Subcutaneous abdominal adipose tissue (tissue), 5 donors: ENCODE data around the gene ZC3H7B.
"Not testable (repeated sequence)": the region's sequence is repeated elsewhere in the genome, so short reads cannot be mapped to it uniquely, and the experiment has no call there.

Source experiments
- H3K27ac ChIP-seq: one replicate; pipeline ENCODE4 v1.7.0; 2013; ENCODE audit warnings: low read depth, mild to moderate bottlenecking, inconsistent platforms, low read length, moderate library complexity
- H3K27me3 ChIP-seq, 5 donors: one replicate each; pipeline ENCODE4 v1.7.0; 2013; ENCODE audit warnings: low read length in 5 of 5, inconsistent platforms in 1 of 5; ENCODE audit not compliant: control insufficient read depth in 5 of 5, insufficient read depth in 4 of 5
- H3K36me3 ChIP-seq, 5 donors: one replicate each; pipeline ENCODE4 v1.7.0; 2013; ENCODE audit warnings: low read length in 5 of 5; ENCODE audit not compliant: control insufficient read depth in 5 of 5, insufficient read depth in 5 of 5
- H3K4me1 ChIP-seq, 5 donors: one replicate each; pipeline ENCODE4 v1.7.0; 2013; ENCODE audit warnings: low read length in 5 of 5, mild to moderate bottlenecking in 3 of 5, moderate library complexity in 1 of 5; ENCODE audit not compliant: control insufficient read depth in 5 of 5, insufficient read depth in 5 of 5
- H3K4me3 ChIP-seq, 5 donors: one replicate each; pipeline ENCODE4 v1.7.0; 2013; ENCODE audit warnings: low read length in 5 of 5, low read depth in 1 of 5
- H3K9ac ChIP-seq, 5 donors: one replicate each; pipeline ENCODE4 v1.7.0; 2013; ENCODE audit warnings: low read length in 5 of 5, mild to moderate bottlenecking in 4 of 5, moderate library complexity in 3 of 5
- H3K9me3 ChIP-seq, 5 donors: one replicate each; pipeline ENCODE4 v1.7.0; 2013; ENCODE audit warnings: low read length in 5 of 5; ENCODE audit not compliant: control insufficient read depth in 5 of 5
- donor health status: healthy.
- donor health status: healthy.
- donor health status: healthy.
- donor health status: healthy.
- donor health status: healthy.

Gene ZC3H7B

DNA sequence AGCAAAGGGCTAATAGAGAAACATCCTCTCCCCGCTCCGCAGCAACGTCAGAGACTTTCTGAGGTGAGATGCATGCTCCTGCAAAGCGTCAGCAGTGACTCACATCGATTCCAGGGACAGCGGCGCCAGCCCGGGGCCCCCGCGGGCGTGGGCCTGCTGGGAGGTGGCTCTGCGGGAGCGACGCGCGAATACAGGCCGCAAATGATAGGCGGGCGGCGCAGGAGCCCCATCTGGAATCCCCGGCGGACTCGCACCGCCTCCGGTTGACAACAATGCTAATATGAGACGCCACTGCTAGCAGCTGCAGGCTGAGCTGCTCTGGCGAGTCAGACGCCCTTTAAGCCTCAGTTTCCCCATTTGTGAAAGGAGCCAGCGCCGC, 15.9 kb upstream of the ZC3H7B start:
- H3K36me3 ChIP-seq: peaks cover 3 to 11% (median 7%) of the 10 kb centered on the region in 5 donors
- H3K27ac ChIP-seq: peak overlapping the region; percentile 94
- H3K9ac ChIP-seq: peak overlapping the region; percentile 77 to 94 (median 86)
- peaks cover 3 to 28% (median 25%) of the 10 kb centered on the region in 5 donors for H3K4me1 ChIP-seq
- H3K27me3 ChIP-seq: no peaks in the 10 kb centered on the region
- peak overlapping the region; percentile 62 to 93 (median 89) for H3K4me3 ChIP-seq
- H3K9me3 ChIP-seq: no peaks in the 10 kb centered on the region

DNA sequence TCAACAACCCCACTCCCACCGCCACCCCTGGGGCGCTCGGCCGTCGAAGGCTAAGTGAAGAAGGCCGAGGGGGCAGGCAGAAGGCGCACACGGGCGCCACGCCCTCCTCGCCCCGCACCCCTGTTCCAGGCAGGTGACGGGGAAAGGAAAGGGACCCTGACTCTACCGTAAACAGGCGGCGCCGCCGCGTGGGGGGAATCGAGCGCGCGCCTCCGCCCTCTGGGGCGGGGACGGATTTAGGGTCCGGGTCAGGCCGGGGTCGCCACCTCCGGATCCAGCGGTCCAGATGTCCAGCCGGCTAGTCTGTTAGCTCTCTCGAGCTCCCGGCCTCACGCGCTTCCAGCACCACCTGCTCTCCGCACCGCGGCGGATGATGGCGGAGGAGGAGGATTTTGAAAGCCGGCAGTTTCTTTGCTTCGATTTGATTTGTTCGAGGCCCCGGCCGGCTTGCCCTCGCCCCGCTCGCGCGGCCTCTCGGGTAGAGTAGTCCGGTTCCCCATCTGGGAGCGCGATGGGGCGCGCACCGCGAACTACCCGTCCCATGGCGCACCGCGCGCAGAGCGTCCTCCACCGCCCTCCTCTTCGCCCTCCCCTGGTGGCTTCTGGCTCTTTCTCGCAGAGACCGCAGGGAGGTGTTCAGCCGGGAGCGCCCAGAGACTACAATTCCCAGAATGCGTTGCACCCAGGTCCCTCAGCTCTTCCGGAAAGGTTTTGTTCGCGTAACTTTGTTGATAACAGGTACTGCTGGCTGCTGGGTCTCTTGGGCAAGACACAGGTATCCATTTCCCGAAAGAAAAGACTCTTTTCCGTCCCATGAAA, 15.3 kb upstream of the ZC3H7B start, which contains the start of gene RANGAP1:
Gene RANGAP1 (minus strand): TSS at position 368 of the 819 bp plus-strand sequence. CDS start 5,143 bp downstream, outside the sequence.
- H3K9ac ChIP-seq: peak within 1 kb of the TSS; percentile 86 to 94 (median 89)
- H3K27me3 ChIP-seq: no peaks in the 10 kb centered on the region
- H3K9me3 ChIP-seq: no peaks in the 10 kb centered on the region
- H3K27ac ChIP-seq: peak within 1 kb of the TSS; percentile 94
- H3K36me3 ChIP-seq: peaks cover 3 to 6% (median 3%) of the 10 kb centered on the region in 5 donors
- peak within 1 kb of the TSS; percentile 80 to 93 (median 90) for H3K4me3 ChIP-seq
- peaks cover 3 to 30% (median 26%) of the 10 kb centered on the region in 5 donors for H3K4me1 ChIP-seq

DNA sequence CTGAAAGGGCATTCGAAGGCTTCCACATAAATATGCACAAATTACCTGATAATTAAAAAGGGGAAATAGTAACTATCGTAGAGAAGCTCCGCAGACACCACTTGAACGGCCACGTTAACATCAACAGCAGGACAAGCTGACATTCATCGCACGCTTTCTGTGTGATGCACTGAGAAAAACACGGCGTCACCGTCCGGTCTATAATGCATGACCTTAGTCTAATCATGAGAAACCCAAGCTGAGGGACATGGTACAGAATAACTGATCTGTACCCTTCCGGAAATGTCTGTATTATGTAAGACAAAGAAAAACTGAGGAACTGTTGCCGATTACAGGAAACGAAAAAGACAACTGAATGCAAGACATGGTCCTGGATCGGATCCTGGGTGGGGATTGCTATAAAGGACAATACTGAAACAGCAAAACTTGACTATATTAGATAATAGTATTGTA, 14.7 kb upstream of the ZC3H7B start:
- H3K4me3 ChIP-seq: peak overlapping the region; percentile 80 to 93 (median 90)

DNA sequence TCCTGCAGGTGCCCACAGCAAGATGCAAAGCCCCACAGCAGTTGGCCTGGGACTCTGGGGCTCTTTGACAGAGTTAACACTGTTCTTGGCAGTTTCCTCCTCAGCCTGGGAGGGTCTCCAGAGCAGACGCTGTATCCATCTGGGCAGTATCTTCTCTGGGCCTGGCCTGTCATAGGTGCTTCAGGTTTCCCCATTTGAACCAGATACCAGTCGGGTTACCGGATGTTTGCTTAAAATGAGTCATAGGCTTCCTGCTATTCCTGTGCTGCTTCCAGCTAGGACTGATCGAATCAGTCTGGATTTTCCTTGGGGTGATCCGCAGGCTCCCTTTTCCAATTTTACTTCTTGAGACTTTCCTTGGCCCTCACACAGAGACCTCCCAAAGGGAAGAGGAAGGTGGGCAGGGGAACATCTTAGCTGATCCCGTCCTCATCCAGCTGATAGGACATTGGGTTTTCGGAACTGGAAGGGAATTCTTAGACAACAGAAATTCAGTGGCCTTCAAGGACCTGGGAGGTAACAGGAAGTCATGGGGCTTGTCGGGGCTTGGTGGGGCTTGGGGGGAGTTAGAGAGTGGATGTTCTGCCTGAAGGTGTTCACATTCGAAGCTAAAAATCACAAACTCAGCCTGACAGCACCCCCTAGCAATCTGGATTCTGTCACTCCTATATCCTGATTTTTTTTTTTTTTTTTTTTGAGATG, 12.9 kb upstream of the ZC3H7B start:
- Histone ChIP-seq H3K9me3 (no peaks in the 10 kb centered on the region), H3K4me1 (peaks cover 3 to 30% (median 26%) of the 10 kb centered on the region in 5 donors), H3K4me3 (no peak overlapping the region), H3K9ac (peak overlapping the region in 1 of 5 donors; percentile 48), H3K27ac (peak overlapping the region; percentile 77), H3K27me3 (no peaks in the 10 kb centered on the region), H3K36me3 (peaks cover 0 to 3% (median 0%) of the 10 kb centered on the region in 5 donors)

More for the DNA sequence above, 14.7 kb upstream of the ZC3H7B start:
- peak overlapping the region; percentile 94 for H3K27ac ChIP-seq
- H3K4me1 ChIP-seq: peaks cover 3 to 30% (median 26%) of the 10 kb centered on the region in 5 donors
- no peaks in the 10 kb centered on the region for H3K9me3 ChIP-seq
- H3K27me3 ChIP-seq: no peaks in the 10 kb centered on the region
- peak overlapping the region; percentile 67 to 94 (median 86) for H3K9ac ChIP-seq
- H3K36me3 ChIP-seq: peaks cover 3 to 5% (median 3%) of the 10 kb centered on the region in 5 donors

DNA sequence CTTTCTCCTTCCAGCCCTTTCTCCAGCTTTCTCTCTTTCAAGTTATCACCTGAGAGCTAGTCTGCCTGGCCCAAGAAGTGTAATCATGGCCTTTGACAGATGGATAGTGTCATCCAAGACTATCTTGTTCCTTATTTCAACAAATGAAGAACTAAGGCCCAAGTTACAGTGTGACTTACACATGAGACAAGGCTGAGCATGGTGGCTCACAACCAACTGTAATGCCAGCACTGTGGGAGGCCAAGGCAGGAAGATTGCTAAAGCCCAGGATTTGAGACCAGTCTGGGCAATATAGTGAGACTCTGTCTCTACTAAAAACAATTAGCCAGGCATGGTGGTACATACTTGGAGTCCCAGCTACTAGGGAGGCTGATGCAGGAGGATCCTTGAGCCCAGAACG, 11.7 kb upstream of the ZC3H7B start:
- Histone ChIP-seq H3K27me3 (no peaks in the 10 kb centered on the region), H3K36me3 (no peaks in the 10 kb centered on the region), H3K9ac (no peak overlapping the region), H3K4me1 (peaks cover 3 to 30% (median 25%) of the 10 kb centered on the region in 5 donors), H3K4me3 (no peak overlapping the region), H3K27ac (no peak overlapping the region), H3K9me3 (no peaks in the 10 kb centered on the region)

DNA sequence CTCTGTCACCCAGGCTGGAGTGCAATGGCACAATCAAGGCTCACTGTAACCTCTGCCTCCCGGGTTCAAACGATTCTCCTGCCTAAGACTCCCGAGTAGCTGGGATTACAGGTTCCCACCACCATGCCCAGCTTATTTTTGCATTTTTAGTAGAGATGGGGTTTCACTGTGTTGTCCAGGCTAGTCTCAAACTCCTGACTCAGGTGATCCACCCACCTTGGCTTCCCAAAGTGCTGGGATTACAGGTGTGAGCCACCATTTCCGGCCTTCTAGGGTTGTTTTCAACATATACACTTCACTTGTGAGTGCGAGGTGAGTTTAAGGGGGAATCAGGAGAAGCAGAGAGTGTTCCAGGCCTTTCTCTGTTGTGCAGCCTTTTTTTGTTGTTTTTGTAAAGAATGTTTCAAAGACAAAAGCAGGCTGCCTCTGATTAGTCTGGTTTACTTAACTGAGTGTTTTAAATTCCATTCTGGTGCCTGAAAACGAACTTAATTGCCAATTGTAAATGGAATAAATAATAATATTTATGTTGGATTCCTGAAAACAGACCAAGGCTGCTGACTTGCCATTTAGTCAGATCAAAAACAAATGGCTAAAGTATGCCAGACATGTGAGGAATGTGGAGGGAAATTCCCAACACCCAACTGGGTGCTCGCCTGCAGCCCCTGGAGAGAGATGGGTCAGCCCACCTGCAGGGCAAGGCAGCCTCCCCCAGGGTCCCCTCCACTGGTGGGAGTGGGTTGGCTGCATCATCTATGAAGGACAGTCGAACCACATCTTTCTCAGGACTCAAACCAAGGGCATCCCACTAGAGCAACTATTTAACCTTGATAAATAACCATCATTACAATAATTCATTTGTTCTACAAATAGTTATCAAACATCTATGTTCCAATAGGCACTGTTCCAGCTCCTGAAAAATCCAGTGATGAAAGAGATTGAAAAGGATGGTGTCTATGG, 10.8 kb upstream of the ZC3H7B start:
- H3K9me3 ChIP-seq: no peaks in the 10 kb centered on the region
- no peak overlapping the region for H3K4me3 ChIP-seq
- no peaks in the 10 kb centered on the region for H3K27me3 ChIP-seq
- peak overlapping the region; percentile 35 for H3K27ac ChIP-seq
- peak overlapping the region in 1 of 5 donors; percentile 40 for H3K9ac ChIP-seq
- no peaks in the 10 kb centered on the region for H3K36me3 ChIP-seq
- peaks cover 0 to 22% (median 17%) of the 10 kb centered on the region in 5 donors for H3K4me1 ChIP-seq

DNA sequence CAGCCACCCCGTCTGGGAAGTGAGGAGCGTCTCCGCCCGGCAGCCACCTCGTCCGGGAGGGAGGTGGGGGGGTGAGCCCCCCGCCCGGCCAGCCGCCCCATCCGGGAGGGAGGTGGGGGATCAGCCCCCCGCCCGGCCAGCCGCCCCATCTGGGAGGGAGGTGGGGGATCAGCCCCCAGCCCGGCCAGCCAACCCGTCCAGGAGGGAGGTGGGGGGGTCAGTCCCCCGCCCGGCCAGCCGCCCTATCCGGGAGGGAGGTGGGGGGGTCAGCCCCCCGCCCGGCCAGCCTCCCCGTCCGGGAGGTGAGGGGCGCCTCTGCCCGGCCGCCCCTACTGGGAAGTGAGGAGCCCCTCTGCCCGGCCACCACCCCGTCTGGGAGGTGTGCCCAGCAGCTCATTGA, 6.5 kb upstream of the ZC3H7B start:
- H3K9me3 ChIP-seq, H3K9ac ChIP-seq, H3K36me3 ChIP-seq, H3K4me3 ChIP-seq, H3K27me3 ChIP-seq, H3K27ac ChIP-seq, H3K4me1 ChIP-seq: not testable (repeated sequence)

DNA sequence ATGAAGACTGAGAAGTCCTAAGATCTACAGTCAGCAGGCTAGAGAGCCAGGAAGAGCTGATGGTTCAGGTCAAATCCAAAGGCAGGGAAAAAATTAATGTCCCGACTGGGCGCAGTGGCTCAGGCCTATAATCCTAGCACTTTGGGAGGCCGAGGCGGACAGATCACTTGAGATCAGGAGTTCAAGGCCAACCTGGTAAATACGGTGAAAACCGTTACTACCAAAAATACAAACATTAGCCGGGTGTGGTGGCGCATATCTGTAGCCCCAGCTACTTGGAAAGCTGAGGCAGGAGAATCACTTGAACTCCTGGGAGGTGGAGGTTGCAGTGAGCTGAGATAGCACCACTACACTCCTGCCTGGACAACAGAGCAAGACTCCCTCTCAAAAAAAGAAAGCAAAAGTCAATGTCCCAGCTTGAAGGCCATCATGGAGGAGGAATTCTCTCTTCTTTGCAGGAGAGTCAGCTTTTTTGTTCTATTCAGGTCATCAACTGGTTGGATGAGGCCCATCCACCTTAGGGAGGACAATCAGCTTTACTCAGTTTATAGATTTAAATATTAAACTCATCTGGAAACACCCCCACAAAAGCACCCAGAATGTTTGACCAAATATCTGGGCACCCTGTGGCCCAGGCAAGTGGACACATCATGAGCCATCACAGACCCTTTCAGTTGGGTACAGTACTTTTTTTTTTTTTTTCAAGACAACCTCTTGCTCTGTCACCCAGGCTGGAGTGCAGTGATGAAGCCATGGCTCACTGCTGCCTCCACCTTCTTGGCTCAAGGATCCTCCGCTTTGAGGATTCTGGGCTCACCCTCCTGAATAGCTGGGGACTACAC, 4.3 kb upstream of the ZC3H7B start:
- H3K9me3 ChIP-seq: no peaks in the 10 kb centered on the region
- no peaks in the 10 kb centered on the region for H3K27me3 ChIP-seq
- no peak overlapping the region for H3K27ac ChIP-seq
- no peak overlapping the region for H3K4me3 ChIP-seq
- H3K9ac ChIP-seq: no peak overlapping the region
- no peaks in the 10 kb centered on the region for H3K36me3 ChIP-seq
- H3K4me1 ChIP-seq: peaks cover 0 to 7% (median 6%) of the 10 kb centered on the region in 5 donors

DNA sequence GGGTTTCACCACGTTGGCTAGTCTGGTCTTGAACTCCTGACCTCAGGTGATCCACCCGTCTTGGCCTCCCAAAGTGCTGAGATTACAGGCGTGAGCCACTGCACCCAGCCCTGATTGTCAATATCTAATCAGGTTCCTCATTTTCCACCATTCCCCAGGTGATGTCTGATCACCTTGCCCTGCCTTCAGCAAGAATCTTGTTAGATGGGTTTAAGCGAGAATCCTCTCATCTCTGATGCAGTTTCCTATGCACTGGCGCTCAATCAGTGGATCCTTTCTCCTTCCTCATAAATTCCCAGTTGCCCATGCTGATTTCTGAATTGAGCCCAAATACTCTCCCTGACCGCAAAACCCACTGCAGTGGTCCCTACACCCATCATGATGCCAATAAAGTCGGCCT, 664 bp upstream of the ZC3H7B start:
- Histone ChIP-seq H3K9ac (peak overlapping the region in 4 of 5 donors; percentile 60 to 97 (median 84)), H3K4me3 (peak overlapping the region; percentile 49 to 83 (median 78)), H3K27ac (peak overlapping the region; percentile 91)

More for the DNA sequence above, 664 bp upstream of the ZC3H7B start:
- Histone ChIP-seq H3K4me1 (peaks cover 6 to 22% (median 17%) of the 10 kb centered on the region in 5 donors), H3K9me3 (no peaks in the 10 kb centered on the region), H3K27me3 (no peaks in the 10 kb centered on the region), H3K36me3 (no peaks in the 10 kb centered on the region)
